CD4-positive, alpha-beta memory T cell (primary cell): ENCODE data around the gene PITX2. TPM values are rescaled to one million over a fixed set of nuclear protein-coding genes. Genes with fewer than 3 reads are reported as not detected.

Experiments
- CTCF ChIA-PET: fragments of 350-600 bp; sonication (Branson Sonifier 250); formaldehyde crosslinking; loops from one replicate; lab custom pipeline; 2021; ENCODE audit warnings: inconsistent platforms; ENCODE audit not compliant: partially characterized antibody; lab: Charles Lee
- POLR2A ChIA-PET: fragments of 350-600 bp; sonication (Branson Sonifier 250); formaldehyde crosslinking; loops from one replicate; lab custom pipeline; 2021; ENCODE audit not compliant: partially characterized antibody; lab: Charles Lee
- DNase-seq, 5 donors: peaks; one replicate each; pipeline versions ENCODE4 v3.0.0 to v3.0.0-alpha.2; 2020 to 2022; ENCODE audit warnings: mixed read lengths in 1 of 5
- H3K27ac ChIP-seq: one replicate; pipeline ENCODE4 v1.7.0; 2013; ENCODE audit warnings: low read depth, low read length
- H3K27me3 ChIP-seq: 2 replicates; pipeline ENCODE4 v1.7.0; 2013; ENCODE audit warnings: mild to moderate bottlenecking, low read length, moderate library complexity; ENCODE audit not compliant: insufficient read depth
- H3K36me3 ChIP-seq: 2 replicates; pipeline ENCODE4 v1.7.0; 2013; ENCODE audit warnings: mild to moderate bottlenecking, low read length, moderate library complexity; ENCODE audit not compliant: insufficient read depth
- H3K4me1 ChIP-seq: 2 replicates; pipeline ENCODE4 v1.7.0; 2013; ENCODE audit warnings: mild to moderate bottlenecking, low read length, moderate library complexity; ENCODE audit not compliant: insufficient read depth
- H3K4me3 ChIP-seq, 2 donors: one replicate each; pipeline ENCODE4 v1.7.0; 2013; ENCODE audit warnings: low read length in 2 of 2, mild to moderate bottlenecking in 1 of 2
- H3K9me3 ChIP-seq, 2 donors: one replicate each; pipeline ENCODE4 v1.7.0; 2013; ENCODE audit warnings: low read length in 2 of 2, control low read depth in 1 of 2; ENCODE audit not compliant: control insufficient read depth in 1 of 2
- H3K27ac Mint-ChIP-seq, 7 donors: one replicate each; pipeline ENCODE4 v1.8.0; 2020 to 2021; ENCODE audit warnings: mixed read lengths in 7 of 7, mild to moderate bottlenecking in 6 of 7, inconsistent platforms in 3 of 7, moderate library complexity in 3 of 7
- H3K27me3 Mint-ChIP-seq, 2 donors: one replicate each; pipeline ENCODE4 v1.8.0; 2020 to 2021; ENCODE audit warnings: mixed read lengths in 2 of 2
- H3K36me3 Mint-ChIP-seq, 2 donors: one replicate each; pipeline ENCODE4 v1.8.0; 2020 to 2021; ENCODE audit warnings: mixed read lengths in 2 of 2, inconsistent platforms in 1 of 2, mild to moderate bottlenecking in 1 of 2
- H3K4me1 Mint-ChIP-seq, 4 donors: one replicate each; pipeline ENCODE4 v1.8.0; 2020 to 2021; ENCODE audit warnings: mixed read lengths in 4 of 4, mild to moderate bottlenecking in 1 of 4
- H3K4me3 Mint-ChIP-seq, 8 donors: one replicate each; pipeline ENCODE4 v1.8.0; 2020 to 2021; ENCODE audit warnings: mixed read lengths in 8 of 8, mild to moderate bottlenecking in 7 of 8, moderate library complexity in 6 of 8, inconsistent platforms in 3 of 8
- H3K9me3 Mint-ChIP-seq, 8 donors: one replicate each; pipeline ENCODE4 v1.8.0; 2020 to 2021; ENCODE audit warnings: mixed read lengths in 8 of 8, mild to moderate bottlenecking in 5 of 8, inconsistent platforms in 3 of 8, moderate library complexity in 1 of 8
- intact Hi-C: fragments of 100-400 bp; cut with micrococcal nuclease; formaldehyde crosslinking; loops from one replicate; pipeline ENCODE4 v1.15.1; 2023
- polyA plus RNA-seq, 2 donors: library from polyadenylated mRNA; unstranded; fragments of 300-500 nt; fragmentation: Illumina TruSeq; gene quantifications; one replicate each; pipeline ENCODE4 v1.2.3, GENCODE V29; 2021
- total RNA-seq, 2 experiments: library from RNA; stranded (reverse); gene quantifications; one replicate each; pipeline ENCODE4 v1.2.3, GENCODE V29; 2021

PITX2 gene
- total and polyA plus RNA-seq, 4 experiments from 2014 or later, result not detected

DNA sequence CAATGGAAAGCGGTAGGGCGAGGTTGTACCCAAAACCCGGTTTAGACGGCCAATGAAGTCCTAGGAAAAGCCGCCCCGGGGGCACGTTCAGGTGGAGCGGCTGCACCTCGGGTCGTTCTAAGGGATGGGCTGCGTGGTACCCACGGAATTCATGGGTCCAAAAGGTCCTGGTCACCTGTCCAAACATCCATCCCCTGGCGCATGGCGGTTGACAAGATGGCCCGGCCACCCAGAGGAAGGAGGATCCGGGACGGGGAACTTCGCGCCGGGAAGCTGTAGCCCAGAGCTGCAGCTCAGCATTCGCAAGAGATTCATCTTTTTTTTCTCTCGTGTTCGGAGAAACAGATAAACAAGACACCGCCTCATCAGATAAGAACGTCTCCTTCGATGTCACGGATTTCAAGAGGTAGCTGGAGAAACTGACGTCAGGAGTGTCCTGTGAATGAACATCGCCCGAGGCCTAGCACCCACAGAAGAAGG, 10.9 kb downstream of the PITX2 start:
- no peaks in the 10 kb centered on the region for H3K4me1 ChIP-seq
- Mint-ChIP-seq H3K36me3 (no peaks in the 10 kb centered on the region), H3K4me3 (peak overlapping the region in 1 of 8 donors; percentile 50), H3K9me3 (peaks cover 0 to 27% (median 14%) of the 10 kb centered on the region in 8 donors), H3K27ac (peak overlapping the region in 1 of 7 donors; percentile 29), H3K27me3 (peaks cover 58 to 67% of the 10 kb centered on the region in 2 donors), H3K4me1 (peaks cover 6 to 18% (median 8%) of the 10 kb centered on the region in 4 donors)
- no peak overlapping the region for H3K4me3 ChIP-seq
- POLR2A ChIA-PET, result no interaction called here
- CTCF ChIA-PET, result no interaction called here
- intact Hi-C loops, result no loop called here
- peaks cover 47% of the 10 kb centered on the region for H3K27me3 ChIP-seq
- no peak for DNase-seq
- H3K36me3 ChIP-seq, result no peaks in the 10 kb centered on the region
- no peaks in the 10 kb centered on the region for H3K9me3 ChIP-seq
- no peak overlapping the region for H3K27ac ChIP-seq

DNA sequence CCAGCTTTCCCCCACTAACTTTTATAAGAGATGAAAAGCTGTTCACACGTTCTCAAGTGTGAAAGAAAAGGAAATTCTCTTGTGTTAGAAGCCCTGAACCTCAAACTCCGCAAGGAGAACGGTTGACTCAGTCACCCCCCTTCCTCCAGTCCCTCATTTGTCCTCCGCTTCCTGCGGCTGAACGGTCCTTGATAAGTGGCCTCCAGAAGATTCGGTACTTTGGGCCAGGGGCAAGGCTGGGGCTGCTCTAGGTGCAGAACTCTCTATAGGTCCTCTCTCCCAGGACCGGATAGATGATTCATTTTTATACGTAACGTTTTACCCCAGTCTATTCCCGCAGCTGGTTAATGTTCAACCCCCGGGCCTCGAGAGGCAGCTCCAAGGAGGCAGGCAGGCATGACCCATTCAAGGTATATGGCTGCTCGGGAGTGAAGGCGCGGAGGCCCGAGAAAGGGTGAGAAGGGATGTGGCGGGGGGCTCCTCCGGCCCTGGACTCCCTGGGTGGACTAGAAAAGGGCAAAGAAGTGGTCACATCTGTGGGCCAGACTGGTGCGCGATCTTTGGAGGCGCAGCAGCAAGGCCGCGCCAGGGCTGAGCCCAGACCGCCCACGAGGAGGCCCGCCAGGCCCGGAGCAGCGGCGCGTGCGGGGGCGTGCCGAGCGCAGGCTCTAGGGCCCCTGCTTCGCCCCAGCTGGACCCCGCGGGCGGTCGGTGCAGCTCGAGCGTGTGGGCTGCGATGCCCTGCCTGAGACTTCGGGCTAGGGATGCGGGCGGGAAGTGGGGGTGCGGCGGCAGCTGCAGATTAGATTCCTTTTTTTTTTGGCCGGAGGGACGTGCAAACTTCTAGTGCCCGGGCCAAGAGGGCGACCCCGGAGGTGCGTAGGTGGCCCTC, 11.7 kb downstream of the PITX2 start:
- Histone ChIP-seq H3K9me3 (no peaks in the 10 kb centered on the region), H3K27me3 (peaks cover 40% of the 10 kb centered on the region), H3K4me1 (no peaks in the 10 kb centered on the region), H3K27ac (no peak overlapping the region), H3K36me3 (no peaks in the 10 kb centered on the region), H3K4me3 (no peak overlapping the region)
- POLR2A ChIA-PET, result no interaction called here
- intact Hi-C loops, result no loop called here
- CTCF ChIA-PET, result no interaction called here
- H3K4me1 Mint-ChIP-seq, result peaks cover 2 to 15% (median 6%) of the 10 kb centered on the region in 4 donors
- H3K36me3 Mint-ChIP-seq, result no peaks in the 10 kb centered on the region
- peaks cover 0 to 25% (median 8%) of the 10 kb centered on the region in 8 donors for H3K9me3 Mint-ChIP-seq
- DNase-seq, result no peak
- H3K27ac Mint-ChIP-seq, result no peak overlapping the region
- H3K4me3 Mint-ChIP-seq, result peak overlapping the region in 3 of 8 donors; percentile 25 to 50 (median 45)
- H3K27me3 Mint-ChIP-seq, result peaks cover 54 to 59% of the 10 kb centered on the region in 2 donors

- Histone ChIP-seq H3K4me1 (no peaks in the 10 kb centered on the region), H3K27me3 (peaks cover 34% of the 10 kb centered on the region), H3K27ac (no peak overlapping the region), H3K9me3 (no peaks in the 10 kb centered on the region), H3K36me3 (no peaks in the 10 kb centered on the region), H3K4me3 (no peak overlapping the region)
- Mint-ChIP-seq H3K27ac (no peak overlapping the region), H3K4me1 (peaks cover 0 to 12% (median 3%) of the 10 kb centered on the region in 4 donors), H3K9me3 (peaks cover 0 to 21% (median 7%) of the 10 kb centered on the region in 8 donors), H3K36me3 (no peaks in the 10 kb centered on the region), H3K4me3 (no peak overlapping the region), H3K27me3 (peaks cover 51 to 54% of the 10 kb centered on the region in 2 donors)
- ChIA-PET CTCF (no interaction called here), POLR2A (no interaction called here)
- no peak for DNase-seq
- intact Hi-C loops, result no loop called here
These were observed 12.3 kb downstream of the PITX2 start for GRCh38 chr4:110610620-110610939.

DNA sequence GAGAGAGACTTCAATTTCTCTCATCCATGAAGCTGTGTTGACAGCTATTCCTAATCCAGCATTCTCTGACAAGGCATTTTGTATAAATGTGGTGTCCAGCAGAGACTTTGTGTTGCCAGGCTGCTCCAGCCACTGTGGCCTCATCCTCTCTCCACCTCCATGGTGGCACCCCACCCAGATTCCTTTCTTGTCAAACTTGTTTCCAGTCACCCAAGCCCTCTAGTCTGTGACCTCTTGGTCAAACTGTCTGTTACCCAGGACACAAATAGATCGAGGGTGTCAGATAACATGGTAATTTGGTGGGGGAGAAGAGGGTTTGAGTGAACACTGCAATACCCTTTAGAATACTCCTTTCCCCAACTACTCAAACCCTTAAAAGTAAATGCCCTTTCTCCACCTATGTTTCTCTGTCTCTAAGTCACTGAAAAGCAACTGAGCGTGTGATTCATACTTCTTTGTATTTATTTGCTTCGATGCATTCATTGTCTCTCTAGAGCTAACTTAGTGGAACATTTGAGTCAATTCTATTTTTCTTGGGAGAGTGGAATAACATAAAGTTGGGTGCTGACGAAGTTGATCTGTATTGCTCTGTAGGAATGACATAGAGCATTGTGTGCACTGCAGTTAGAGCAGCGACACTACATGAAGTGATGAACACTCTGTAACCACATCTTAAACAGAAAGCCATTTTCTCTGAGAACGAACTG, 13.7 kb downstream of the PITX2 start:
- intact Hi-C loops, result no loop called here
- DNase-seq, result no peak
- CTCF ChIA-PET, result interaction anchor here (0.9 kb wide), 1 partner anchor 11 kb away, joined by 3 read pairs; no protein-coding TSS in a partner anchor
- H3K36me3 Mint-ChIP-seq, result no peaks in the 10 kb centered on the region
- peaks cover 42 to 46% of the 10 kb centered on the region in 2 donors for H3K27me3 Mint-ChIP-seq
- H3K27me3 ChIP-seq, result peaks cover 30% of the 10 kb centered on the region
- H3K36me3 ChIP-seq, result no peaks in the 10 kb centered on the region
- no peaks in the 10 kb centered on the region for H3K9me3 ChIP-seq
- H3K4me3 Mint-ChIP-seq, result no peak overlapping the region
- peaks cover 0 to 12% (median 3%) of the 10 kb centered on the region in 4 donors for H3K4me1 Mint-ChIP-seq
- peaks cover 0 to 18% (median 3%) of the 10 kb centered on the region in 8 donors for H3K9me3 Mint-ChIP-seq
- no peak overlapping the region for H3K27ac Mint-ChIP-seq
- POLR2A ChIA-PET, result no interaction called here
- H3K4me1 ChIP-seq, result no peaks in the 10 kb centered on the region
- no peak overlapping the region for H3K4me3 ChIP-seq
- no peak overlapping the region for H3K27ac ChIP-seq

GRCh38 chr4:110605077-110605476, 17.8 kb downstream of the PITX2 start:
- no peak overlapping the region for H3K27ac ChIP-seq
- Mint-ChIP-seq H3K27ac (no peak overlapping the region), H3K4me1 (no peaks in the 10 kb centered on the region), H3K4me3 (no peak overlapping the region), H3K27me3 (peaks cover 26 to 33% of the 10 kb centered on the region in 2 donors), H3K36me3 (no peaks in the 10 kb centered on the region), H3K9me3 (peaks cover 0 to 7% (median 0%) of the 10 kb centered on the region in 8 donors)
- POLR2A ChIA-PET, result no interaction called here
- intact Hi-C loops, result no loop called here
- no peak for DNase-seq
- H3K4me1 ChIP-seq, result no peaks in the 10 kb centered on the region
- CTCF ChIA-PET, result no interaction called here
- no peaks in the 10 kb centered on the region for H3K9me3 ChIP-seq
- H3K27me3 ChIP-seq, result no peaks in the 10 kb centered on the region
- H3K36me3 ChIP-seq, result no peaks in the 10 kb centered on the region
- no peak overlapping the region for H3K4me3 ChIP-seq

DNA sequence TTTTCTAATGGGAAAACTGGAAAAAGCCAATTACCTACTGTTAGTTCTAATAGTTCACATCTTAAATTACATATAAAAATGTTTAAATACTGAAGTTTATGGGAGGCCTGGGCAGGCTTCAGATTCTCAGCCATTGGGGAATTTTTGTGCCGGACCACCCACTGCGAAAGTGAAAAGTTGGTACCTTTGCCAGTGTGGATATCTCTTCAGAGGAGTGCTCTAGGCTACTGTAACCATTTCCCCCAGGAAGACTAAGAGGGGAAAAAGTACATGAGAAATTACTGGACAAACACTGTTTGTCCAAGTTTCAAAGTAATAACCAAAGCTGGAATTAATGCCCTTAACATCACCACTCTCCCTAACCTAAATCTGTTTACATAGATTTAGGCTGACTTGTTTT, 20.8 kb downstream of the PITX2 start:
- DNase-seq, result no peak
- Histone ChIP-seq H3K36me3 (no peaks in the 10 kb centered on the region), H3K9me3 (no peaks in the 10 kb centered on the region), H3K27me3 (no peaks in the 10 kb centered on the region), H3K4me1 (no peaks in the 10 kb centered on the region), H3K27ac (no peak overlapping the region), H3K4me3 (no peak overlapping the region)
- Mint-ChIP-seq H3K27me3 (peaks cover 10 to 17% of the 10 kb centered on the region in 2 donors), H3K4me1 (no peaks in the 10 kb centered on the region), H3K4me3 (no peak overlapping the region), H3K27ac (no peak overlapping the region), H3K9me3 (peaks cover 0 to 9% (median 3%) of the 10 kb centered on the region in 8 donors), H3K36me3 (no peaks in the 10 kb centered on the region)
- intact Hi-C loops, result no loop called here
- CTCF ChIA-PET, result no interaction called here
- POLR2A ChIA-PET, result no interaction called here

- no peaks in the 10 kb centered on the region for H3K36me3 Mint-ChIP-seq
- no peak overlapping the region for H3K4me3 ChIP-seq
- DNase-seq, result no peak
- no peaks in the 10 kb centered on the region for H3K4me1 ChIP-seq
- no peaks in the 10 kb centered on the region for H3K27me3 ChIP-seq
- no peak overlapping the region for H3K27ac Mint-ChIP-seq
- H3K27ac ChIP-seq, result no peak overlapping the region
- no peak overlapping the region for H3K4me3 Mint-ChIP-seq
- H3K9me3 ChIP-seq, result peaks cover 0 to 3% of the 10 kb centered on the region in 2 donors
- ChIA-PET CTCF (interaction anchor here (0.7 kb wide), 1 partner anchor 685 kb away, joined by 3 read pairs; no protein-coding TSS in a partner anchor), POLR2A (no interaction called here)
- H3K27me3 Mint-ChIP-seq, result peaks cover 12% of the 10 kb centered on the region in 2 donors
- no peaks in the 10 kb centered on the region for H3K36me3 ChIP-seq
- peaks cover 0 to 17% (median 10%) of the 10 kb centered on the region in 8 donors for H3K9me3 Mint-ChIP-seq
- H3K4me1 Mint-ChIP-seq, result no peaks in the 10 kb centered on the region
- intact Hi-C loops, result no loop called here
These were observed 25.3 kb downstream of the PITX2 start for GRCh38 chr4:110597582-110597981.
